Esophagus mucosa (tissue), 1 donor: Measurements from ENCODE around the gene MAP4K4. TPM values are rescaled to one million over a fixed set of nuclear protein-coding genes. Genes with fewer than 3 reads are reported as not detected.
"Not testable (repeated sequence)": the region's sequence is repeated elsewhere in the genome, so short reads cannot be mapped to it uniquely, and the experiment has no call there.

ENCODE experiments used
- ATAC-seq: fragments of 200-7000 bp; cut with Tn5 transposase; one replicate; pipeline ENCODE4 v1.9.1; 2020
- total RNA-seq: library from RNA; stranded (reverse); gene quantifications from one replicate; pipeline ENCODE4 v1.2.4, GENCODE V29; 2023
- donor health status: DM: yes; HTN: yes; CAD: no.

MAP4K4 gene
- total RNA-seq, 1 donor from 2014 or later, result 62.9 TPM

GRCh38 chr2:101744832-101745231 is 47.3 kb downstream of the MAP4K4 start:
- ATAC-seq, result no peak

- peak; percentile 45 for ATAC-seq
These were observed 48.5 kb downstream of the MAP4K4 start for GRCh38 chr2:101745711-101746694.

- ATAC-seq, result no peak
These were observed 50.5 kb downstream of the MAP4K4 start for GRCh38 chr2:101748000-101748399.

- ATAC-seq, result not testable (repeated sequence)
These were observed 51.0 kb downstream of the MAP4K4 start for GRCh38 chr2:101748462-101748861.

- no peak for ATAC-seq
These were observed 53.2 kb downstream of the MAP4K4 start for GRCh38 chr2:101750688-101751087.

- peak; percentile 33 for ATAC-seq
These were observed 53.8 kb downstream of the MAP4K4 start for GRCh38 chr2:101751276-101751815.

GRCh38 chr2:101751875-101752619 is 54.5 kb downstream of the MAP4K4 start:
- peak; percentile 39 for ATAC-seq

GRCh38 chr2:101752716-101753616 is 55.5 kb downstream of the MAP4K4 start:
- ATAC-seq, result no peak

- no peak for ATAC-seq
These were observed 56.4 kb downstream of the MAP4K4 start for GRCh38 chr2:101753720-101754490.

GRCh38 chr2:101754618-101755017 is 57.1 kb downstream of the MAP4K4 start:
- no peak for ATAC-seq

- ATAC-seq, result no peak
These were observed 58.8 kb downstream of the MAP4K4 start for GRCh38 chr2:101756266-101756665.

- ATAC-seq, result no peak
These were observed 60.5 kb downstream of the MAP4K4 start for GRCh38 chr2:101758001-101758400.

- no peak for ATAC-seq
These were observed 61.7 kb downstream of the MAP4K4 start for GRCh38 chr2:101759162-101759561.

- ATAC-seq, result no peak
These were observed 65.1 kb downstream of the MAP4K4 start for GRCh38 chr2:101762451-101763171.

GRCh38 chr2:101763496-101764333 is 66.2 kb downstream of the MAP4K4 start:
- ATAC-seq, result no peak

- no peak for ATAC-seq
These were observed 68.8 kb downstream of the MAP4K4 start for GRCh38 chr2:101766337-101766736.

- no peak for ATAC-seq
These were observed 69.6 kb downstream of the MAP4K4 start for GRCh38 chr2:101766871-101767739.

GRCh38 chr2:101768556-101769220 is 71.2 kb downstream of the MAP4K4 start:
- ATAC-seq, result no peak
